B cell (primary cell): ENCODE measurements around the gene HOXA3. TPM values are rescaled to one million over a fixed set of nuclear protein-coding genes. Genes with fewer than 3 reads are reported as not detected.
A peak's percentile ranks its signal among the peaks of the same experiment; 100 is the strongest.

Experiments
- ATAC-seq: fragments of 200-7000 bp; cut with Tn5 transposase; one replicate; pipeline ENCODE4 v1.10.0; 2021; ENCODE audit warnings: low read depth, mild to moderate bottlenecking, moderate number of reproducible peaks, moderate library complexity
- CTCF ChIA-PET: fragments of 350-600 bp; sonication (Branson Sonifier 250); formaldehyde crosslinking; loops from one replicate; lab custom pipeline; 2021; ENCODE audit warnings: antibody characterized with exemption, inconsistent platforms; lab: Charles Lee
- POLR2A ChIA-PET: fragments of 350-600 bp; sonication (Branson Sonifier 250); formaldehyde crosslinking; loops from one replicate; lab custom pipeline; 2021; ENCODE audit warnings: antibody characterized with exemption; lab: Charles Lee
- DNase-seq: peaks from one replicate; pipeline ENCODE4 v3.0.0; 2013
- H2AFZ ChIP-seq: 2 replicates; pipeline ENCODE4 v1.6.1; 2012; ENCODE audit warnings: mild to moderate bottlenecking, low read depth, low read length; ENCODE audit not compliant: insufficient read depth, poor library complexity, severe bottlenecking
- H3K27ac ChIP-seq, 2 donors: 1 replicate in 1 of 2; 2 replicates in 1 of 2; pipeline ENCODE4 v1.5.1; 2012 to 2013; ENCODE audit warnings: low read length in 2 of 2, mild to moderate bottlenecking in 2 of 2, moderate library complexity in 1 of 2
- H3K27me3 ChIP-seq, 4 experiments: fragments of 200-600 bp in 1 of 4; sonication (generic) in 1 of 4; replicated peaks in 1 of 4; 1 replicate in 2 of 4; 2 replicates in 2 of 4; pipeline versions ENCODE4 v1.6.1 to v1.7.0; 2013 to 2016; ENCODE audit warnings: low read length in 3 of 4, mild to moderate bottlenecking in 2 of 4, mixed read lengths in 1 of 4, moderate library complexity in 1 of 4; ENCODE audit not compliant: insufficient read depth in 4 of 4, control insufficient read depth in 3 of 4; ENCODE audit errors: control extremely low read depth in 1 of 4
- H3K36me3 ChIP-seq, 2 experiments: replicated peaks in 1 of 2; 1 replicate in 1 of 2; 2 replicates in 1 of 2; pipeline versions ENCODE4 v1.6.1 to v1.7.1; 2013; ENCODE audit warnings: low read length in 1 of 2; ENCODE audit not compliant: insufficient read depth in 2 of 2, control insufficient read depth in 1 of 2; ENCODE audit errors: control extremely low read depth in 1 of 2, extremely low read depth in 1 of 2
- H3K4me1 ChIP-seq, 2 donors: fragments of 200-600 bp in 1 of 2; sonication (generic) in 1 of 2; 1 replicate in 1 of 2; 2 replicates in 1 of 2; pipeline versions ENCODE4 v1.5.1 to v1.6.1; 2013 to 2017; ENCODE audit warnings: low read length in 2 of 2; ENCODE audit not compliant: control insufficient read depth in 2 of 2, insufficient read depth in 2 of 2
- H3K4me2 ChIP-seq: replicated peaks from 2 replicates; pipeline ENCODE3; 2012; ENCODE audit warnings: mild to moderate bottlenecking, low read depth, low read length; ENCODE audit not compliant: poor library complexity, severe bottlenecking
- H3K4me3 ChIP-seq, 5 experiments: fragments of 200-600 bp in 1 of 5; sonication (generic) in 1 of 5; 1 replicate in 3 of 5; 2 replicates in 2 of 5; pipeline versions ENCODE4 v1.5.1 to v1.7.0; 2011 to 2016; ENCODE audit warnings: low read length in 4 of 5, mild to moderate bottlenecking in 4 of 5, low read depth in 2 of 5, control low read depth in 1 of 5, moderate library complexity in 1 of 5; ENCODE audit not compliant: insufficient read depth in 1 of 5; ENCODE audit errors: control extremely low read depth in 1 of 5, extremely low read depth in 1 of 5
- H3K79me2 ChIP-seq: fragments of 200-600 bp; sonication (generic); one replicate; pipeline ENCODE4 v1.6.0; 2016; ENCODE audit warnings: low read length; ENCODE audit not compliant: control insufficient read depth, insufficient read depth
- H3K9ac ChIP-seq: fragments of 200-600 bp; sonication (generic); 2 replicates; pipeline ENCODE4 v1.6.1; 2017; ENCODE audit warnings: mild to moderate bottlenecking, low read length, moderate library complexity
- H3K9me3 ChIP-seq, 3 donors: one replicate each; pipeline versions ENCODE4 v1.6.1 to v1.7.1; 2013; ENCODE audit warnings: low read length in 2 of 3; ENCODE audit not compliant: control insufficient read depth in 2 of 3, insufficient read depth in 1 of 3; ENCODE audit errors: control extremely low read depth in 1 of 3
- H4K20me1 ChIP-seq: 2 replicates; pipeline ENCODE4 v1.6.0; 2012; ENCODE audit warnings: mild to moderate bottlenecking, low read length; ENCODE audit not compliant: insufficient read depth, control insufficient read depth, poor library complexity, severe bottlenecking
- H3K27ac Mint-ChIP-seq: one replicate; pipeline ENCODE4 v1.8.0; 2021; ENCODE audit warnings: mixed read lengths
- H3K27me3 Mint-ChIP-seq: one replicate; pipeline ENCODE4 v1.8.0; 2021; ENCODE audit warnings: mixed read lengths
- H3K4me1 Mint-ChIP-seq: one replicate; pipeline ENCODE4 v1.8.0; 2021; ENCODE audit warnings: mixed read lengths
- H3K4me3 Mint-ChIP-seq: one replicate; pipeline ENCODE4 v1.8.0; 2021; ENCODE audit warnings: mixed read lengths
- H3K9me3 Mint-ChIP-seq: one replicate; pipeline ENCODE4 v1.8.0; 2022; ENCODE audit warnings: mixed read lengths; ENCODE audit not compliant: insufficient read depth
- EZH2 ChIP-seq: IDR thresholded peaks from 2 replicates; pipeline ENCODE4 v1.6.1; 2012; ENCODE audit warnings: borderline replicate concordance, low read depth, mild to moderate bottlenecking, moderate library complexity, low read length; ENCODE audit not compliant: insufficient read depth, poor library complexity, severe bottlenecking
- WGBS: methylation state at CpG from one replicate; pipeline ENCODE4 v1.1.5; 2013; ENCODE audit warnings: missing lambda C conversion rate; ENCODE audit not compliant: insufficient coverage; 5-methylcytosine and 5-hydroxymethylcytosine counted together
- intact Hi-C: fragments of 100-400 bp; cut with micrococcal nuclease; formaldehyde crosslinking; loops from one replicate; pipeline ENCODE4 v1.10.0; 2022
- polyA plus RNA-seq: library from polyadenylated mRNA; depleted of rRNA; stranded (reverse); fragments of >200 nt; gene quantifications from 2 replicates; pipeline ENCODE4 v1.2.3, GENCODE V29; 2012
- total RNA-seq, 2 donors: library from RNA; stranded (reverse); fragments of 120-200 nt in 1 of 2; gene quantifications; 1 replicate in 1 of 2; 2 replicates in 1 of 2; pipeline versions ENCODE4 v1.2.3 to v1.2.4, GENCODE V29; 2013 to 2022
- TF ChIP-seq, protein P1 (sequence below): fragments of 200-600 bp; IDR thresholded peaks from one replicate; pipeline ENCODE4 v1.8.0; 2022; ENCODE audit warnings: antibody characterized with exemption, mild to moderate bottlenecking

Gene HOXA3
- total and polyA plus RNA-seq, 2 donors (not counting 1 experiment from before 2014, with no cell fraction given): 0.07 TPM; not detected in 1

DNA sequence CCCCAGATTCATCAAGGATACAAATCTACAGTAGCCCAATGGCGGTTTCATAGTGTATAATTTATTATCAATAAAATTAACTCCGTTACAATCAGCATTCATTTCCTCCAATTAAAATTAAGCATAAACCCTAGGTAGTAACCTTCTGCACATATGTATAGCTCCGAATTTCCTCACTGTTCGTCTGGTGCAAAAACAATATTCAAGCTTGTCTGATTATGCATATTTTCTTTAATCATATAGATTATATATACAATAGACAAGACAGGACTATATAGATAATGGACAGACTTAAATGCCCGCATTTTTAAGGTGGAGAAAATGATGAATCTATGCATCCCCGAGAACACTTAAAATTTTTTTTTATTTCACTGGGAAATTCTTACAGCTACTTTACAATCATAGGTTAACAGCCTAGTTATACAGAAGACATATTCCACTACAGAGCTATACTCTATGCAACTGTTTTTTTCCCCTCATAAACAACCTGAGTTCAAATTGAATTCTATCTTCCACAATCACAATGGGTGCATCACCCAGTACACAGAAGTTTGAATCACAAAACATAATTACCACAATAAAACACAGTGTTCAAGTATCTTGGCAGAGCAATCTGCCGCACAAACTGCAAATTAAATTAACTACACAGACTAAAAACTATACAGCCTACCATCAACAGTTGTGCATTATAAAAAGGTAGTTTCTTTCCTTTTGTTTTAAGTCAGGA is 10.3 kb upstream of the HOXA3 start:
- no peak for ATAC-seq
- no CpG with 5 or more reads among the region's 7 CpGs for WGBS
- H3K9me3 Mint-ChIP-seq: no peaks in the 10 kb centered on the region
- Histone ChIP-seq H3K4me2 (no peak overlapping the region), H3K4me3 (no peak overlapping the region), H4K20me1 (peaks cover 4% of the 10 kb centered on the region), H3K4me1 (peaks cover 53 to 61% of the 10 kb centered on the region in 2 donors), H3K27ac (no peak overlapping the region), H3K9ac (no peak overlapping the region), H3K79me2 (no peaks in the 10 kb centered on the region), H3K27me3 (peaks cover 0 to 89% (median 73%) of the 10 kb centered on the region in 4 experiments), H3K9me3 (peaks cover 0 to 73% (median 12%) of the 10 kb centered on the region in 3 donors), H3K36me3 (no peaks in the 10 kb centered on the region), H2AFZ (no peak overlapping the region)
- H3K4me1 Mint-ChIP-seq: peaks cover 33% of the 10 kb centered on the region
- peak; percentile 11 for DNase-seq
- TF ChIP-seq, protein P1, sequence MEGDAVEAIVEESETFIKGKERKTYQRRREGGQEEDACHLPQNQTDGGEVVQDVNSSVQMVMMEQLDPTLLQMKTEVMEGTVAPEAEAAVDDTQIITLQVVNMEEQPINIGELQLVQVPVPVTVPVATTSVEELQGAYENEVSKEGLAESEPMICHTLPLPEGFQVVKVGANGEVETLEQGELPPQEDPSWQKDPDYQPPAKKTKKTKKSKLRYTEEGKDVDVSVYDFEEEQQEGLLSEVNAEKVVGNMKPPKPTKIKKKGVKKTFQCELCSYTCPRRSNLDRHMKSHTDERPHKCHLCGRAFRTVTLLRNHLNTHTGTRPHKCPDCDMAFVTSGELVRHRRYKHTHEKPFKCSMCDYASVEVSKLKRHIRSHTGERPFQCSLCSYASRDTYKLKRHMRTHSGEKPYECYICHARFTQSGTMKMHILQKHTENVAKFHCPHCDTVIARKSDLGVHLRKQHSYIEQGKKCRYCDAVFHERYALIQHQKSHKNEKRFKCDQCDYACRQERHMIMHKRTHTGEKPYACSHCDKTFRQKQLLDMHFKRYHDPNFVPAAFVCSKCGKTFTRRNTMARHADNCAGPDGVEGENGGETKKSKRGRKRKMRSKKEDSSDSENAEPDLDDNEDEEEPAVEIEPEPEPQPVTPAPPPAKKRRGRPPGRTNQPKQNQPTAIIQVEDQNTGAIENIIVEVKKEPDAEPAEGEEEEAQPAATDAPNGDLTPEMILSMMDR: no peak
- TF ChIP-seq EZH2: no peak
- POLR2A ChIA-PET: no interaction called here
- intact Hi-C loops: loop anchor here (5.0 to 10.0 kb wide), 3 partner anchors 888 to 1085 kb away; no protein-coding TSS in a partner anchor
- no peak overlapping the region for H3K4me3 Mint-ChIP-seq
- CTCF ChIA-PET: interaction anchor here (0.6 to 4.0 kb wide), 22 partner anchors 13 to 1311 kb away, joined by 3 to 122 read pairs (median 4); partner anchors contain the start of genes HOXA3, HOXA5 and HOXA6
- H3K27ac Mint-ChIP-seq: no peak overlapping the region
- H3K27me3 Mint-ChIP-seq: peaks cover 69% of the 10 kb centered on the region
